ENCODE measurements around the gene MTMR12. TPM values are rescaled to one million over a fixed set of nuclear protein-coding genes. Genes with fewer than 3 reads are reported as not detected.

The MTMR12 gene
- total RNA-seq, 1 donor from 2014 or later: 36.3 TPM

DNA sequence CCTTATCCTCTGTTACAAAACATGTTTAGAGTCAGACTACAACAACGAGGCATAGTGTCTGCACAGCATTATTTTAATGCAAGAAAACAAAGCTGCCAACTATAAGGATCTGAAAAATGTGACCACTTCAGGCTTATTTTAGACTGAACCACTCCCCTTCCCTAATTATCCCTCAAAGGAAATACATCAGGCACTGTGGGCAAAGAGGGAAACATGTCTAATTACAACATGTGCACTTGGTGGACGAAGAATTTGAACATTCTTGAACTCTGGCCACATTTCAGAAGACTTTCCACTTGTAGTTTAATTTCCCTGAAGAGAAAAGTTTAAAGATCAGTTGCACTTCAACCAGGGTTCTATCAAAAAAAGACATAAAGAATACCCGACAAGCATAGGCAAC, 3.8 kb downstream of the MTMR12 start:
- CTCF ChIA-PET: no interaction called here

DNA sequence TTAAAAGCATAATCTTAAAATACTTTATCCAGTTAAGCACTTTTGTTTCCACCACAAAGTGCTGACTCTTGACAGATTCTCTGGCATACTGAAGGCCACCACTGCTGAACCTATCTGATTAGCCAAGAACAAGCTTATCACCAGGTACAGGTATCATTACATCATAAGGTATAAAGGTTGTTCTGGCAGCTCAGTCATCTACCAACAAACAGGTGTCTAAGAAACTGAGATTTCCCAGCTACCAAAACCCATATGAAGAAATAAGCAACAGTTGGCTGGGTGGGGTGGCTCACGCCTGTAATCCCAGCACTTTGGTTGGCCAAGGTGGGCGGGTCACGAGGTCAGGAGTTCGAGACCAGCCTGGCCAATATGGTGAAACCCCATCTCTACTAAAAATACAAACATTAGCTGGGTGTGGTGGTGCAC, 5.0 kb downstream of the MTMR12 start:
- peaks cover 68% of the 10 kb centered on the region for H3K4me1 Mint-ChIP-seq
- peaks cover 13% of the 10 kb centered on the region for H3K36me3 Mint-ChIP-seq (ENCODE audit: low read depth)
- DNase-seq (no peak), ATAC-seq (ENCODE audit: low read depth) (no peak)
- CTCF ChIA-PET: no interaction called here
- no peaks in the 10 kb centered on the region for H3K9me3 Mint-ChIP-seq
- H3K27ac Mint-ChIP-seq: no peak overlapping the region
- POLR2A ChIA-PET: no interaction called here
- TF ChIP-seq, protein P1, sequence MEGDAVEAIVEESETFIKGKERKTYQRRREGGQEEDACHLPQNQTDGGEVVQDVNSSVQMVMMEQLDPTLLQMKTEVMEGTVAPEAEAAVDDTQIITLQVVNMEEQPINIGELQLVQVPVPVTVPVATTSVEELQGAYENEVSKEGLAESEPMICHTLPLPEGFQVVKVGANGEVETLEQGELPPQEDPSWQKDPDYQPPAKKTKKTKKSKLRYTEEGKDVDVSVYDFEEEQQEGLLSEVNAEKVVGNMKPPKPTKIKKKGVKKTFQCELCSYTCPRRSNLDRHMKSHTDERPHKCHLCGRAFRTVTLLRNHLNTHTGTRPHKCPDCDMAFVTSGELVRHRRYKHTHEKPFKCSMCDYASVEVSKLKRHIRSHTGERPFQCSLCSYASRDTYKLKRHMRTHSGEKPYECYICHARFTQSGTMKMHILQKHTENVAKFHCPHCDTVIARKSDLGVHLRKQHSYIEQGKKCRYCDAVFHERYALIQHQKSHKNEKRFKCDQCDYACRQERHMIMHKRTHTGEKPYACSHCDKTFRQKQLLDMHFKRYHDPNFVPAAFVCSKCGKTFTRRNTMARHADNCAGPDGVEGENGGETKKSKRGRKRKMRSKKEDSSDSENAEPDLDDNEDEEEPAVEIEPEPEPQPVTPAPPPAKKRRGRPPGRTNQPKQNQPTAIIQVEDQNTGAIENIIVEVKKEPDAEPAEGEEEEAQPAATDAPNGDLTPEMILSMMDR (IDR thresholded peaks at IDR 0.05): no peak
- intact Hi-C loops (cut with micrococcal nuclease): loop anchor here (1.0 kb wide), 1 partner anchor 14 kb away; no protein-coding TSS in a partner anchor
- H3K27me3 Mint-ChIP-seq: no peaks in the 10 kb centered on the region
- no peak overlapping the region for H3K4me3 Mint-ChIP-seq

More for the DNA sequence above, 3.8 kb downstream of the MTMR12 start:
- no peak for DNase-seq
- intact Hi-C loops (cut with micrococcal nuclease): loop anchor here (1.0 kb wide), 1 partner anchor 16 kb away; no protein-coding TSS in a partner anchor
- Mint-ChIP-seq H3K4me3 (no peak overlapping the region), H3K36me3 (ENCODE audit: low read depth) (peaks cover 15% of the 10 kb centered on the region), H3K27me3 (no peaks in the 10 kb centered on the region), H3K27ac (no peak overlapping the region), H3K9me3 (no peaks in the 10 kb centered on the region), H3K4me1 (peaks cover 61% of the 10 kb centered on the region)
- POLR2A ChIA-PET: no interaction called here
- no peak for ATAC-seq (ENCODE audit: low read depth)
- TF ChIP-seq, protein P1 (IDR thresholded peaks at IDR 0.05): no peak

DNA sequence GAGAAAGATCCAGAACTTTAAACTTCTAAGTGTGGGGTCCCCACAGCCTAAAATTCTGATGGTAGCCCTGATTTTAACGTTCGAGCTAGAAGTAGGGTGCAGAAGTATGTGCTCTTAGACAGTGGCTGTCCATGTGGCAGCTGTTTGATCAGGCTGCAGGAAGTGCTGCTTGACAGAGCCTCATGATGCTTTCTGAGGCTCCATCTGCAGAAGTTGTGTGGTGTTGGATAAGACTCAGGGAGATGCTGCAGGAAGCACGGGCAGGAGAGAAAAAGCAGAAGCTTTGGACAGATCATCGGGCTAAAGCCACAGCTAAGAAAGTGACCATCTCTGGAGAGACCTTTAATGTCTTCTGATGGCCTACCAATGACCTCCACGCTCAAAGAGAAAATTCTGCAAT, 8.1 kb downstream of the MTMR12 start:
- no peak overlapping the region for H3K4me3 Mint-ChIP-seq

DNA sequence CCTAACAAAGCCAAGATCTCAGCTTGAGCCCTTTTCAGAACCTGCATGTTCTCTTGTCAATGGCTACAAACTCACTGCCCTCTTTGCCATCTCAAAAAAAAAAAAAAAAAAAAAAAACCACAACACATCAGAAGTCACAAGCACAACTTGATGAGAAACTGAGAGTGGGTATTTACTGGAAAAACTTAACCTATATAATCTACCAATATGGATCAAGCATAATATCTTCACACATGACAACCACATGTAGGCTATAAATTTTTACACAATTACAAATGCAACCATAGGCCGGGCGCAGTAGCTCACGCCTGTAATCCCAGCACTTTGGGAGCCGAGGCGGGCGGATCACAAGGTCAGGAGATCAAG, 9.0 kb downstream of the MTMR12 start:
- H3K9me3 Mint-ChIP-seq: no peaks in the 10 kb centered on the region
- CTCF ChIA-PET: no interaction called here
- no peak for DNase-seq

More for the DNA sequence above, 8.1 kb downstream of the MTMR12 start:
- no peak for ATAC-seq (ENCODE audit: low read depth)
- H3K27me3 Mint-ChIP-seq: no peaks in the 10 kb centered on the region
- intact Hi-C loops (cut with micrococcal nuclease): no loop called here
- POLR2A ChIA-PET: interaction anchor here (0.6 kb wide), 1 partner anchor 10 kb away, joined by 3 read pairs; no protein-coding TSS in a partner anchor
- CTCF ChIA-PET: no interaction called here
- H3K9me3 Mint-ChIP-seq: no peaks in the 10 kb centered on the region
- peaks cover 12% of the 10 kb centered on the region for H3K36me3 Mint-ChIP-seq (ENCODE audit: low read depth)
- DNase-seq: no peak
- peaks cover 65% of the 10 kb centered on the region for H3K4me1 Mint-ChIP-seq
- TF ChIP-seq, protein P1 (IDR thresholded peaks at IDR 0.05): no peak
- H3K27ac Mint-ChIP-seq: no peak overlapping the region

DNA sequence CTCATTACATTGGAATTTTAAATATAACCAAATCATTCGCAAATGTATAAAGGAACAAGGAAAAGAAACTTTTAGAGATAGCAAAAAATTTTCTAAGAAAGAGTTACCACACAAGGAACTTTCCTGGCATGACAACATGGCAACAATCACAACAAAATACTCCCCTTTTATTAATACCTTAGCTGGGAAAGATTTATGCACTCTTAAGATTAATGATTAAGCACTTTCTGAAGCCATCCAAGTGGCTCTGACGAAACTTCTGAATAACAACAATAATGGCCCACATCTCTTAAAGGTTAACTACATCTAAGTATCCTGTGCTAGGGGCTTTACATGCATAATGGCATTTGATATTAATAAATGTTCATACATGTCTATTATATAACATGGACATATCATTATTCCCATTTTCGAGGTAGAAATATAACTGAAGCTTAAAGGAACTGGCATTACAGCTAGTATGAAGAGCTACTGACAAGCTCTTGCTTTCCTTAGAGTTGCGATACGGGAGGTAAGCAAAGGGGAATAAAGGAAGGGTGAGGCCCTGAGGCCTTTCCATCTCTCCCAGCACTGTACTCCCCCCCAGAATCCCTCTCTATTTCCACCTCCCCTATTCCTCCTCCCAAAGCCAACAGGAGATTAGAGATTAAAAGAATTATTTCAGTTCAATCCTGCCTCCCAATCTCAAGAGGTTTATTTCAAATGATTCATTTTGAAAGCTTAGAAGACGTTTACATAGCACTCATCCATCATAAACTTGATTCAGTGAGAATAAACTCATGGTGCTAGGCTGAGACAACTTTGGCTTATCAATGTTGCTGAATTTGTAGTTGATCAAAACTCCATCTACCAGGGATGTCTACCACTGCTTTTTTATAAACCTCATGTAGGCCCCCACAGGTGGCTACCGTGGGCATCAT, 9.6 kb downstream of the MTMR12 start:
- no peak overlapping the region for H3K27ac Mint-ChIP-seq

More for the DNA sequence above, 9.0 kb downstream of the MTMR12 start:
- Mint-ChIP-seq H3K27ac (no peak overlapping the region), H3K4me3 (no peak overlapping the region), H3K4me1 (peaks cover 65% of the 10 kb centered on the region), H3K36me3 (ENCODE audit: low read depth) (peaks cover 11% of the 10 kb centered on the region), H3K27me3 (no peaks in the 10 kb centered on the region)
- intact Hi-C loops (cut with micrococcal nuclease): loop anchor here (1.0 kb wide), 1 partner anchor 9 kb away; the partner anchor contains the start of gene MTMR12
- no peak for ATAC-seq (ENCODE audit: low read depth)
- POLR2A ChIA-PET: no interaction called here
- TF ChIP-seq, protein P1 (IDR thresholded peaks at IDR 0.05): no peak

More for the DNA sequence above, 9.6 kb downstream of the MTMR12 start:
- ATAC-seq (ENCODE audit: low read depth) (no peak), DNase-seq (no peak)
- TF ChIP-seq, protein P1 (IDR thresholded peaks at IDR 0.05): no peak
- Mint-ChIP-seq H3K36me3 (ENCODE audit: low read depth) (peaks cover 15% of the 10 kb centered on the region), H3K4me1 (peaks cover 67% of the 10 kb centered on the region), H3K9me3 (no peaks in the 10 kb centered on the region), H3K27me3 (no peaks in the 10 kb centered on the region), H3K4me3 (no peak overlapping the region)
- POLR2A ChIA-PET: no interaction called here
- CTCF ChIA-PET: no interaction called here
- intact Hi-C loops (cut with micrococcal nuclease): loop anchor here (1.0 kb wide), 1 partner anchor 9 kb away; the partner anchor contains the start of gene MTMR12

Data from activated B cell treated with CpG ODN at 0.5 μM for 24 hours (primary cell).